Measurements from ENCODE around the gene STAB2. TPM values are rescaled to one million over a fixed set of nuclear protein-coding genes. Genes with fewer than 3 reads are reported as not detected.

Gene STAB2
- polyA plus RNA-seq, 2 donors: 0.02 to 0.09 TPM

GRCh38 chr12:103664626-103665025 is 77.6 kb downstream of the STAB2 start:
- 80 to 91% methylated on average over 2 of the region's 2 CpGs for WGBS, 2 donors
- H3K4me1 ChIP-seq (ENCODE audit: control insufficient read depth in 2 of 2, insufficient read depth in 2 of 2, low read length in 1 of 2): no peaks in the 10 kb centered on the region

DNA sequence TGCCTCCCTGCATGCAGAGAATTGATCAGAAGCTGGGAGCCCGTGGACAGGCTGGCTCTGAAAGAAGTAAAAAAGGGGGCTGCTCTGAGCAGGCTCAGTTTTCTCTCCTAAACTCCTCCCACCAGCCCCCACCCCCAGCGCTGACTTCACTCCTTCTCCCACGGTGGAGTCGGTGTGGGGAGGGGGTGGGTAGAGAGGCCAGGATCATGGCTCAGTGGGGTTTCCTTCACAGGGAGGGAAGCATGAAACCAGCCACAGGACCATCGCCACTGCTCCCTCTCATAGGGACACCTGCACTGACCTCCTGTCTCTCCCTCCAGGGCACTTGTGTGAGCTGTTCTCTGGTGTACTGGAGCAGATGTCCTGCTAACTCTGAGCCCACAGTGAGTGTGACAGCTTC is 78.9 kb downstream of the STAB2 start:
- 32 to 40% methylated on average over 5 of the region's 5 CpGs for WGBS, 2 donors
- Histone ChIP-seq H3K9me3 (ENCODE audit: control insufficient read depth in 2 of 2, insufficient read depth in 1 of 2, low read depth in 1 of 2, low read length in 1 of 2) (no peaks in the 10 kb centered on the region), H3K4me1 (ENCODE audit: control insufficient read depth in 2 of 2, insufficient read depth in 2 of 2, low read length in 1 of 2) (no peaks in the 10 kb centered on the region), H3K4me3 (ENCODE audit: low read depth in 1 of 2, low read length in 2 of 2) (no peak overlapping the region), H3K27me3 (ENCODE audit: control insufficient read depth in 1 of 2, insufficient read depth in 2 of 2, low read length in 2 of 2) (no peaks in the 10 kb centered on the region), H3K36me3 (ENCODE audit: control insufficient read depth in 2 of 2, insufficient read depth in 2 of 2, low read length in 1 of 2) (no peaks in the 10 kb centered on the region), H3K27ac (ENCODE audit: low read depth in 2 of 2, low read length in 1 of 2) (no peak overlapping the region)

More at GRCh38 chr12:103664626-103665025, 77.6 kb downstream of the STAB2 start:
- Histone ChIP-seq H3K27me3 (ENCODE audit: control insufficient read depth in 1 of 2, insufficient read depth in 2 of 2, low read length in 2 of 2) (no peaks in the 10 kb centered on the region), H3K36me3 (ENCODE audit: control insufficient read depth in 2 of 2, insufficient read depth in 2 of 2, low read length in 1 of 2) (no peaks in the 10 kb centered on the region), H3K4me3 (ENCODE audit: low read depth in 1 of 2, low read length in 2 of 2) (no peak overlapping the region), H3K27ac (ENCODE audit: low read depth in 2 of 2, low read length in 1 of 2) (no peak overlapping the region), H3K9me3 (ENCODE audit: control insufficient read depth in 2 of 2, insufficient read depth in 1 of 2, low read depth in 1 of 2, low read length in 1 of 2) (no peaks in the 10 kb centered on the region)

- Histone ChIP-seq H3K27ac (ENCODE audit: low read depth in 2 of 2, low read length in 1 of 2) (no peak overlapping the region), H3K4me1 (ENCODE audit: control insufficient read depth in 2 of 2, insufficient read depth in 2 of 2, low read length in 1 of 2) (no peaks in the 10 kb centered on the region), H3K4me3 (ENCODE audit: low read depth in 1 of 2, low read length in 2 of 2) (no peak overlapping the region), H3K27me3 (ENCODE audit: control insufficient read depth in 1 of 2, insufficient read depth in 2 of 2, low read length in 2 of 2) (no peaks in the 10 kb centered on the region), H3K36me3 (ENCODE audit: control insufficient read depth in 2 of 2, insufficient read depth in 2 of 2, low read length in 1 of 2) (no peaks in the 10 kb centered on the region), H3K9me3 (ENCODE audit: control insufficient read depth in 2 of 2, insufficient read depth in 1 of 2, low read depth in 1 of 2, low read length in 1 of 2) (no peaks in the 10 kb centered on the region)
- WGBS, 2 donors: 35 to 40% methylated on average over 2 of the region's 2 CpGs
These were observed 80.1 kb downstream of the STAB2 start for GRCh38 chr12:103667125-103667524.

DNA sequence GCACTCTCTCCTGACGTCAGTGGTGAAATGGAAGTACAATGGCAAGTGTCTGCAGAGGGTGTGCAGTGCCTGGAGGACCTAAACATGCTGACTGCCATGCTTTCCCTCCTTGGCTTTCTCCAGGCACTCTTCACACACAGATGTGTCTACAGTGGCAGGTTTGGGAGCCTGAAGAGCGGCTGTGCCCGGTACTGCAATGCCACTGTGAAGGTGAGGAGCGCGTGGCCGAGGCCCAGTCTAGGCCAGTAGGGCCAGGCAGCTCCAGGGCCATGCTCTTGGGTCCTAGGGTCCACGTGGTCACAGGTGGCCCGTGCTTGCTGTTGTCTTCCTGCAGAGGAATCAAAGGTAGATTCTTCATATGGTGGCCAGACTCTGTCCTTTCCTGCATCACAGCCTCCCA is 81.4 kb downstream of the STAB2 start:
- H3K27ac ChIP-seq (ENCODE audit: low read depth in 2 of 2, low read length in 1 of 2): no peak overlapping the region
- H3K36me3 ChIP-seq (ENCODE audit: control insufficient read depth in 2 of 2, insufficient read depth in 2 of 2, low read length in 1 of 2): no peaks in the 10 kb centered on the region
- no peaks in the 10 kb centered on the region for H3K4me1 ChIP-seq (ENCODE audit: control insufficient read depth in 2 of 2, insufficient read depth in 2 of 2, low read length in 1 of 2)
- H3K9me3 ChIP-seq (ENCODE audit: control insufficient read depth in 2 of 2, insufficient read depth in 1 of 2, low read depth in 1 of 2, low read length in 1 of 2): no peaks in the 10 kb centered on the region
- no peak overlapping the region for H3K4me3 ChIP-seq (ENCODE audit: low read depth in 1 of 2, low read length in 2 of 2)
- 90 to 91% methylated on average over 8 of the region's 8 CpGs for WGBS, 2 donors
- H3K27me3 ChIP-seq (ENCODE audit: control insufficient read depth in 1 of 2, insufficient read depth in 2 of 2, low read length in 2 of 2): no peaks in the 10 kb centered on the region

DNA sequence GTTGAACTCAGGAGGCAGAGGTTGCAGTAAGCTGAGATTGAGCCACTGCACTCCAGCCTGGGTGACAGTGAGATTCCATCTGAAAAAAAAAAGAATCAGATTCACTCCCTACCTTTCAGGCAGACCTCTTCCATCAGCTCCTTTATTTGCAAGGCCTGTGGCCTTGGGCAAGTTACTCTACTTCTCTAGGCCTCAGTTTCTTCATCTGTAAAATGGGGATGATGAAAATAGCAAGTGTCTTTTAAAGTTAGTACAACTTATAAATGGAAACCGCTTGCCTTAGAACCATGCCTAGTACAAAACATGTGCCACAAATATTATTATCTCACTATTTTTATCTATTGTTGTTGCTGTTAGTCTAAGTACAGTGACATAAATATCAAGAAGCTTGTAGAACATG is 84.3 kb downstream of the STAB2 start:
- no peak overlapping the region for H3K27ac ChIP-seq (ENCODE audit: low read depth in 2 of 2, low read length in 1 of 2)
- H3K4me1 ChIP-seq (ENCODE audit: control insufficient read depth in 2 of 2, insufficient read depth in 2 of 2, low read length in 1 of 2): no peaks in the 10 kb centered on the region
- H3K27me3 ChIP-seq (ENCODE audit: control insufficient read depth in 1 of 2, insufficient read depth in 2 of 2, low read length in 2 of 2): no peaks in the 10 kb centered on the region
- WGBS, 2 donors: 95 to 100% methylated on average over 1 of the region's 1 CpG
- no peaks in the 10 kb centered on the region for H3K9me3 ChIP-seq (ENCODE audit: control insufficient read depth in 2 of 2, insufficient read depth in 1 of 2, low read depth in 1 of 2, low read length in 1 of 2)
- H3K4me3 ChIP-seq (ENCODE audit: low read depth in 1 of 2, low read length in 2 of 2): no peak overlapping the region
- H3K36me3 ChIP-seq (ENCODE audit: control insufficient read depth in 2 of 2, insufficient read depth in 2 of 2, low read length in 1 of 2): no peaks in the 10 kb centered on the region

DNA sequence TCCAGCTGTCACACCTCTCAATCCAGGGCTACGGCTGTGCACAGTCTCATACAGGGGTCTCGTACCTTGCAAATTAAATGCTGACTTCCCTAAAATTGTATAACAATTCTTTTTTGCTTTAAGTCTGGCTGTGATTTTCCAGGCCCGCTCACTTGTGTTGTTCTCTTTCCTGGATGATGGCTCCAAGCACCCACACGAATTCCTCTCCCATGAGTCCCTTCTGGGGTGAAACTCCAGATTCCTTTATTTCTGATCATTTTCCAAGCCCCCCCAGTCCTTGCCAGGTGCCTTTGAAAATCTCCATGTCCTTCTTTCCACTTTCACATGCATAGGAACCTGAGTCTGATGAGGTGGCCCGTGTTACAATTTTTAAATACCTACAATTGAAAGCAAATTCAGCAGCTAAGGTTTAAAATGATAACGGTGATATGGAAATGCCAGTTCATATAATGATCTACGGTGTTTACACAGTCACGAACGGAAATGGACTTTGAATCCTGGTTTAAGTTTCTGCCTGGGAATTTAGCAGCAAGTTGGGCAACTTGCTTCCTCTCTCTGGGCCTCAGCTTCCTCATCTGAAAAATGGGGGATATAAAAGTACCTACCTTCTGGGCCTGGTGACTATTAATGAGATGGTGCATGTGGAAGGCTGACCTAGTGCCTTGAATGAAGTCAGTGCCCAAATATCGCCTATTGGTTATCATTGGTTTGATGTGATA is 85.5 kb downstream of the STAB2 start:
- H3K27ac ChIP-seq (ENCODE audit: low read depth in 2 of 2, low read length in 1 of 2): no peak overlapping the region
- H3K4me1 ChIP-seq (ENCODE audit: control insufficient read depth in 2 of 2, insufficient read depth in 2 of 2, low read length in 1 of 2): no peaks in the 10 kb centered on the region
- H3K4me3 ChIP-seq (ENCODE audit: low read depth in 1 of 2, low read length in 2 of 2): no peak overlapping the region
- 74 to 84% methylated on average over 10 of the region's 10 CpGs for WGBS, 2 donors
- H3K27me3 ChIP-seq (ENCODE audit: control insufficient read depth in 1 of 2, insufficient read depth in 2 of 2, low read length in 2 of 2): no peaks in the 10 kb centered on the region
- H3K9me3 ChIP-seq (ENCODE audit: control insufficient read depth in 2 of 2, insufficient read depth in 1 of 2, low read depth in 1 of 2, low read length in 1 of 2): no peaks in the 10 kb centered on the region
- H3K36me3 ChIP-seq (ENCODE audit: control insufficient read depth in 2 of 2, insufficient read depth in 2 of 2, low read length in 1 of 2): no peaks in the 10 kb centered on the region

DNA sequence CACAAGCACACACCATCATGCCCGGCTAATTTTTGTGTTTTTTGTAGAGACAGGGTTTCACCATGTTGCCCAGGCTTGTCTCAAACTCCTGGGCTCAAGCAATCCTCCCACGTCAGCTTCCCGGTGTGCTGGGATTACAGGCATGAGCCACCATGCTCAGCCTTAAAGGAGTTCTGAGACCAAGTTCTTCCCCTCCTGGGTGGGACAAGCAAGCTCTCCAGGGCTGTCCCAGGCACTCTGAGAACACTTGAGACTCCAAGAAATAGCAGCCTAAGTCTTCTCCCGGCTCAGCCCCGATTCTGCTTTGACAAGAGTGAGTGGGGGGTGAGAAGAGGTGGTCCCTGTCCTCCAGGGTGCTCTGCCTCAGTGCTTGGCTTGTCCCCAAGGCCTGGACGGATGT is 86.4 kb downstream of the STAB2 start:
- 71 to 74% methylated on average over 6 of the region's 6 CpGs for WGBS, 2 donors
- H3K27ac ChIP-seq (ENCODE audit: low read depth in 2 of 2, low read length in 1 of 2): no peak overlapping the region
- H3K27me3 ChIP-seq (ENCODE audit: control insufficient read depth in 1 of 2, insufficient read depth in 2 of 2, low read length in 2 of 2): no peaks in the 10 kb centered on the region
- no peaks in the 10 kb centered on the region for H3K9me3 ChIP-seq (ENCODE audit: control insufficient read depth in 2 of 2, insufficient read depth in 1 of 2, low read depth in 1 of 2, low read length in 1 of 2)
- no peaks in the 10 kb centered on the region for H3K36me3 ChIP-seq (ENCODE audit: control insufficient read depth in 2 of 2, insufficient read depth in 2 of 2, low read length in 1 of 2)
- no peak overlapping the region for H3K4me3 ChIP-seq (ENCODE audit: low read depth in 1 of 2, low read length in 2 of 2)
- no peaks in the 10 kb centered on the region for H3K4me1 ChIP-seq (ENCODE audit: control insufficient read depth in 2 of 2, insufficient read depth in 2 of 2, low read length in 1 of 2)

DNA sequence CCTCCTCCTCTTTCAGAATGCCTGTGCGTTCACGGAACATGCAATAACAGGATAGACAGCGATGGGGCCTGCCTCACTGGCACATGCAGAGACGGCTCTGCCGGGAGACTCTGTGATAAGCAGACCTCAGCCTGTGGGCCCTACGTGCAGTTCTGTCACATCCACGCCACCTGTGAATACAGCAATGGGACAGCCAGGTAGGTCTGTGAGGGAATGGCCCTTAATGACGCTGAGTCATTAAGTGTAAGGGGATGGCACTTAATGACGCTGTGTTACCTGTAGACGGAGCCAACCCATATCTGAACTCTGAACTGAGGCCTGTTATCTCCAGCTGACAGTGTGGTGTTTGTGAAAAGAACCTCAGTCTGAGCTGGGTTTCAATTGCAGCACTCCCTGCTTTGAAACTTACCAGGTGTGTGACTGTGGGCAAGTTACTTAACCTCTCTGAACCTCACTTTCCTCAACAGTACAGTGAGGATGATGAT is 86.9 kb downstream of the STAB2 start:
- Histone ChIP-seq H3K9me3 (ENCODE audit: control insufficient read depth in 2 of 2, insufficient read depth in 1 of 2, low read depth in 1 of 2, low read length in 1 of 2) (no peaks in the 10 kb centered on the region), H3K27me3 (ENCODE audit: control insufficient read depth in 1 of 2, insufficient read depth in 2 of 2, low read length in 2 of 2) (no peaks in the 10 kb centered on the region), H3K36me3 (ENCODE audit: control insufficient read depth in 2 of 2, insufficient read depth in 2 of 2, low read length in 1 of 2) (no peaks in the 10 kb centered on the region), H3K27ac (ENCODE audit: low read depth in 2 of 2, low read length in 1 of 2) (no peak overlapping the region), H3K4me3 (ENCODE audit: low read depth in 1 of 2, low read length in 2 of 2) (no peak overlapping the region), H3K4me1 (ENCODE audit: control insufficient read depth in 2 of 2, insufficient read depth in 2 of 2, low read length in 1 of 2) (no peaks in the 10 kb centered on the region)
- 80 to 85% methylated on average over 10 of the region's 10 CpGs for WGBS, 2 donors

DNA sequence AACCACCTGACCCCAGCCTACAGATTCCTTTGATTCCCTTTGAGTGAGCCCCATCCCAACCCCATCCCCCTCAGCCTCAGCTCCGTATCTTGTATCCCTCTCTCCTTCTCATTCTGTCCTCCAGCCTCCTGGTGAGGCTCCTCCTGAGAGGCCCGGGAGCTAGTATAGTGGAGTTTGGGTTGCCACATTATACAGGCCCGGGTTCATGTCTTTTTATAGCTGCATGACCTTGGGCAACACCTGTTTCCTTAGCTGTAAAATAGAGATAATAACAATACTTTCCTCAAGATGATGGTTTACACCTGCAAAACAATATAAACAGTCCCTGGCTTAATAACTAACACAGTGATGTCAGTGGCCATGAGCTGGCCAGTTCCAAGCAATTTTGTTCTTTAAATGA is 89.8 kb downstream of the STAB2 start:
- Histone ChIP-seq H3K27ac (ENCODE audit: low read depth in 2 of 2, low read length in 1 of 2) (no peak overlapping the region), H3K4me1 (ENCODE audit: control insufficient read depth in 2 of 2, insufficient read depth in 2 of 2, low read length in 1 of 2) (no peaks in the 10 kb centered on the region), H3K9me3 (ENCODE audit: control insufficient read depth in 2 of 2, insufficient read depth in 1 of 2, low read depth in 1 of 2, low read length in 1 of 2) (no peaks in the 10 kb centered on the region), H3K27me3 (ENCODE audit: control insufficient read depth in 1 of 2, insufficient read depth in 2 of 2, low read length in 2 of 2) (no peaks in the 10 kb centered on the region), H3K4me3 (ENCODE audit: low read depth in 1 of 2, low read length in 2 of 2) (no peak overlapping the region), H3K36me3 (ENCODE audit: control insufficient read depth in 2 of 2, insufficient read depth in 2 of 2, low read length in 1 of 2) (no peaks in the 10 kb centered on the region)
- 56 to 68% methylated on average over 3 of the region's 3 CpGs for WGBS, 2 donors

- Histone ChIP-seq H3K36me3 (ENCODE audit: control insufficient read depth in 2 of 2, insufficient read depth in 2 of 2, low read length in 1 of 2) (no peaks in the 10 kb centered on the region), H3K4me3 (ENCODE audit: low read depth in 1 of 2, low read length in 2 of 2) (no peak overlapping the region), H3K4me1 (ENCODE audit: control insufficient read depth in 2 of 2, insufficient read depth in 2 of 2, low read length in 1 of 2) (no peaks in the 10 kb centered on the region), H3K27ac (ENCODE audit: low read depth in 2 of 2, low read length in 1 of 2) (no peak overlapping the region), H3K9me3 (ENCODE audit: control insufficient read depth in 2 of 2, insufficient read depth in 1 of 2, low read depth in 1 of 2, low read length in 1 of 2) (no peaks in the 10 kb centered on the region), H3K27me3 (ENCODE audit: control insufficient read depth in 1 of 2, insufficient read depth in 2 of 2, low read length in 2 of 2) (no peaks in the 10 kb centered on the region)
- WGBS, 2 donors: 37 to 41% methylated on average over 8 of the region's 8 CpGs
These were observed 90.3 kb downstream of the STAB2 start for GRCh38 chr12:103677341-103677740.

Data from esophagus (tissue), 2 donors.